Eye (tissue), 1 donor: ENCODE results near the gene STX5.
"Not testable (repeated sequence)": the region's sequence is repeated elsewhere in the genome, so short reads cannot be mapped to it uniquely, and the experiment has no call there.

Experiments used
- DNase-seq: peaks from one replicate; pipeline ENCODE4 v3.0.0-alpha.2; 2015

Gene STX5

DNA sequence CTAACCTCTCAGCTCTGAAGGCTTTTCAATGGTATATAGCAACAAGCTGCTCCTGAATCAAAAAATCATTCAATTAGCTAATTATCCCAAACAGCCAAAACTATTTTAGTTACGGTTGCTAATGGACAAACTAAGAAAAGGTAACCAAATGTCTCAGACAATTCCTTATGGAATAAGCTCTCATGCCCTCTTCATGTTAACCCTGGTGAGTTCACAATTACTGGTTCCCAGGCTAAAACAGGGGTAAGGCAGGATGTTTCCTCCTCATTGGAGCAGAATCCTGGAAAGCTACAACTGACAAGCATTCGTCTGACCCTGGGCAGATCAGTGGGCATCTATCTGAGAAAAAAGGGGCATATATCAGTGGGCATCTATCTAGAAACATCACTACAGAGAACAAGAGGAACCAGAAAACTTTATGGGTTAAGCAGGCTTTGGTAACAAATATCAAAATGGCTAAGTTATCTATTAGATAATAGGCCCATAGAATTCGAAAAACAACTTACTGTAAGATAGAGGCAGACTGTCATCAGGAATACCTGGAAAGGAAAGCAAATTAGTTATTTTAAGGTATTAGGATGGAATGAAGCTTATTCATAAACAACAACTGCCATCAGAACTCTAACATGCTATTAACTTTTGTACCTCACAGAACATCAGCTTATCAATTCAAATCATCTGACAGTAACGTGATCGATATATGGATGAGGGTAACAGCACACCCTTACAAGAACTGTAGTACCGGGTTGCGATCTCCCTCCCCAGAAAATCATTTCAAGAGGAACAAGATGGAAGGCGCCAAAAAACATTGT, 22.4 kb upstream of the STX5 start:
- no peak for DNase-seq

DNA sequence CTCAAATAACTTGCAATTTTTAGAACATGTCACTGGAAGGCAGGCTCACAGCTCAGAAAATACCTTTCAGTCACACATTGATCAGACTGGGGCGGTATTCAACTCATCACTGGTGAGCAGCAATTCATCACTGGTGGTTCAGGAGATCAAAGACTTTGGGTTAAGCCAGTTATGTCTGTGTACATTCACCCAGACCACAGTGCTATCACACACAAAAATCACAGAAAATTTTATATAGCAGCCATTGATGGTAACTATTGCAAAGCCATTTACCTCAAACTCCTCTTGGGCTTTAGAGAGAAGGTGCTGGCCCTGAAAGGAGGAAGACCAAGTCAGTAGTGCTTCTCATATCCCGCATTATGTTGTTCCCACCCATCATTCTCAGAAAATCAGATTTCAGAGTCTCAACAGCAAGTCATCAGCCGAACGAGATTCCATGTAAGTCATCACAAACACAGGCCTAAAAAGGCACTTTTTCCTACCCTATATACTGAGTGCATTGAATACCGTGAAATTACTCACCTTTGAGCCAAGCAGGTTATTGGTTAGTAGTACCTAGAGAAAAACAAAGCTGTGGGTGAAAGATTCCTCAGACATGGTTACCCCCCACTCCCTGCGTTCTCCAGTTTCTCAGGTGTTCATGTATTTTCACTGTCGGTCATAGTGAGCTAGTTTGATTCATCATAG, 21.6 kb upstream of the STX5 start:
- peak; percentile 43 for DNase-seq

DNA sequence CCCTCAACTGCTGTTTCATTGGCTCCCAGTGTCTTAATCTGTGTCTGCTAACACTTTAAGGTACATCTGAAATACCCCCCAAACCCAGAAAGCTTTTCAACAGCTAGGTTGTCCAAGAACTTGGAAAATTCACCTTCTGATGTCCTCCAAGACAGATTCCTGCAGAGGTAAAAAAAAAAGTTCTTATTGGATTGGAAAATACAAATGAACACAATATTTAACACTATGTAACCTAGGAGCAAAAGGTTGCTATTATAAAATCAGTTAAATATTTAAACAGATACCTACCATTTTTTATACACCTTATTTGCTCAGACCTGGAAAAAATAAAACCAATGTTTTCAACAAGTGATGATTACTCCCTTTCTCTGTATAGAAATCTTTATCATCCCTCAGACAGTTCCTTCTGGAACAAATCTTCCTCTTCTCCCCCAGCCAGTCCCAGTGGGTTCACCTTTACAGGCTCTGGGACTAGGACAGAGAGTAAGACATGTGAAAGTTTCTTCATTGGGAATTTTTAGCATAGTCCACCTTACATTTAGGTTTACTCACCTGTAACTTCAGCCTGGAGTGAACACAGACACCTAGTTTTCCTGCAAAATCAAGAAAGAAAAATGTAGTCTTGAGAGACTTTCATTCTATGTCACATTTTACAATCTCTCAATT, 20.8 kb upstream of the STX5 start:
- no peak for DNase-seq

DNA sequence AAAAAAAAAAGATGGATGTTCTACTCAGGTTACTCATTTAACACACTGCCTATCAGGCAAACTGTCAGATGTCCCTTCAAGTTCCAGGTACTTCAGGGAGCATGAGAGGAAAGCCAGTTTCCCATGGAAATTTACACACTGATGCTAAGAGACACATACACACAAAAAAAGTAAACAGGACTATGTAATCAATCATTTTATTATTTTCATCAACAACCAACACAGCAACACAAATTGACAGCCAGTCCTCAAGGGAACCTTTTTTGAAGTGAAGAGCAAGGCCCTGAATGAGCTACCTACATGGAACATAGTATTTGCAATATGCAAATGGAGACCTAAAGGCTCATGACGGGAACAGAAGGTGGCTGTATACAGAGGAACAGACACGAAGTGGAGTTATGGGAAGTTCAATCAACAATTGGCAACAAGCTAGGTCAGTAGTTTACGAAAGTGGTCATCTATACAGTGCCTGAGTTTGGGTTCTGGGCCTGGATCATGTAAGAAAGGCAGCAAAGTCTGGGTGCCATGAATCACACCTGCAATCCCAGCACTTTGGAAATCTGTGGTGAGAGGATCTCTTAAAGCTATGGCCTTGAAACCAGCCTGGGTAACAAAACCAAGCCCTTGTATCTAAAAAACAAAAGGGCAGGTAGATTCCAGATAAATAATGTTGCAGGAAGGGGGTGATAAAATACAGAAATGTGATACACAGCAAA, 20.1 kb upstream of the STX5 start:
- DNase-seq = no peak

DNA sequence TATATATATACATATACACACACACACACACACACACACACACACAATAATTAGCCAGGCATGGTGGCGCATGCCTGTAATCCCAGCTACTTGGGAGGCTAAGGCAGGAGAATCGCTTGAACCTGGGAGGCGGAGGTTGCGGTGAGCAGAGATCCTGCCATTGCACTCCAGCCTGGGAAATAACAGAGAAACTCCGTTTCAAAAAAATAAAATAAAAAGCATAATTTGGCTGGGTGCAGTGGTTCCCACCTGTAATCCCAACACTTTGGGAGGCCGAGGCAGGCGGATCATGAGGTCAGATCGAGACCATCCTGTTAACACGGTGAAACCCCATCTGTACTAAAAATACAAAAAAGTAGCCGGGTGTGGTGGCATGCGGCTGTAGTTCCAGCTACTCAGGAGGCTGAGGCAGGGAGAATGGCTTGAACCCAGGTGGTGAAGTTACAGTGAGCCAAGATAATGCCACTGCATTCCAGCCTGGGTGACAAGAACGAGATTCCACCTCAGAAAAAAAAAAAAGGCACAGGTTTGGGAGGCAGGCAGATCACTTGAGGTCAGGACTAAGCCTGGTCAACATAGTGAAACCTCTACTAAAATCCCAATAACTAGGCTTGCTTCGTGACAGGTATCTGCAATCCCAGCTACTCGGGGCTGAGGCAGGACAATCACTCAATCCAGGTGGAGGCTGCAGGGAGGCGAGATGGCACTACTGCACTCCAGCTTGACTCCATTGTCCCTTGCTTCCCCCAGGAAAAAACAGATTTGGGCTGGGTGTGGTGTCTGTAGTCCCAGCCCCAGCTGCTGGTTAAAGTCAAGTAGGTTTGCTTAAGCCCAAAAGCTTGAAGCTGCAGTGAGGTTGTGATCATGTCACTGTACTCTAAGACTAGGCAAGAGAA, 19.3 kb upstream of the STX5 start:
- no peak for DNase-seq

DNA sequence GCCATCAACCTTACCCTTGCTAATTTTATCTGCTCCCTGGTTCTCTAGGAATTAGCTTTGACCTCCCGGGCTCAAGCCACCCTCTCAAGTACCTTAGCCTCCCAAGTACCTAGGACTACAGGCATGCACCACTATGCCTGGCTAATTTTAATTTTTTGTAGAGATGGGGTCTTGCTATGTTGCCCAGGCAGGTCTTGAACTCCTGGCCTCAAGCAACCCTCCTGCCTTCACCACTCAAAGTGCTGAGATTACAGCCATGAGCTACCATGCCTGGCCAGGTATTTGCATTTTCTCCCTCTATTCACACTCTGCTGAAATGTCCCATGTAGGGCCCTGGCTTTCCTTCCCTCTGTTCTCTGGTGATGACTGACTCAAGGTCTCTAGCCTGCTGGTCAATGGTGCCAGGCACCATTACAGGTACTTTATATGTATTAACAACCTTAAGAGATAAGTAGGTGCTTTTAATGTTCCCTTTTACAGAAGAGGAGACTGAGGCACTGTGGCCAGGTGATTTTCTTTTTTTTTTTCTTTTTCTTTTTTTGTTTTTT, 16.0 kb upstream of the STX5 start:
- no peak for DNase-seq

DNA sequence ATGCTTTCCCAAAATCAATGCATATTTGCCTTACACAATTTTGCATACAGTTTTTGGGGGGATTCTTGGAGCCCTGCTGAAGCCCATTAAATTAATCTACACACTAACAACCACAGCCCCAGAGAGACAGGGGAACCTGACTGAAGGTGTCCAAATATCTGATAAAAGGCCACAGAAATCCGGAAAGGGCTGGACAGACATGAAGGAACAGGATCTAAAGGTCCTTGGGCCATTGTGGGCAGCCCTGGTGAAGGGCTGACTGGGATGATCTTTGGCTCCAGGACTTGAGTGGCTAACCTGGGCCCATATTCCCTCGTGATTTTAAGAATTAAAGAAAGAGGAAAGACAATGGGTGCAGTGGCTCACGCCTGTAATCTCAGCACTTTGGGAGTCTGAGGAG, 14.3 kb upstream of the STX5 start:
- no peak for DNase-seq

DNA sequence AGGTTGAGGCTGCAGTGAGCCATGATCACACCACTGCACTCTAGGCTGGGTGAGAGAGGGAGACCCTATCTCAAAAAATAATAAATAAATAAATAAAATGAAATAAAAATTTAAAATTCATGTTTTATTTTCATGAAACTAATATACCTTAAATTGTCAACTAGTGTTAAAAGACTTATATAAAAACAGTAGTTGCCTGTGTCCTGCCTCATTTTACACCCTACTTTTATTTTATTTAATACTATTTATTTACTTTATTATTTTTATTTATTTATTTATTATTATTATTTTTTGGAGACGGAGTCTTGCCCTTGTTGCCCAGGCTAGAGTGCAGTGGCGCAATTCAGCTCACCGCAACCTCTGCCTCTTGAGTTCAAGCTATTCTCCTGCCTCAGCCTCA, 12.3 kb upstream of the STX5 start:
- DNase-seq = no peak

DNA sequence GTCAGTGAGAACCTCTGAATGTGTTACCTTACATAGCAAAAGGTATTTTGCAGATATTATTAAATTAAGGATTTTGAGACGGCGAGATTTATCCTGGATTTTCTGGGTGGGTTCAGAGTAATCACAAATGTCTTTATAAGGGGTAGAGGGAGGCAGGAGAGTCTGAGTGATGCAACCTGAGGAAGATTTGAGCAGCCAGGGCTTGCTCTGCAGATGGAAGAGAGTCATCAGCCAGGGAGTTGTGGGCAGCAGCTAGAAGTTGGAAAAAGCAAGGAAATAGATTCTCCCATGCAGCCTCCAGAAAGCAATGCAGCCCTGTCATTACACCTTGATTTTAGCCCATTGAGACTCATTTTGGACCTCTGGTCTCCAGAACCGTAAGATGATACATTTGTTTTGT, 11.6 kb upstream of the STX5 start:
- no peak for DNase-seq

DNA sequence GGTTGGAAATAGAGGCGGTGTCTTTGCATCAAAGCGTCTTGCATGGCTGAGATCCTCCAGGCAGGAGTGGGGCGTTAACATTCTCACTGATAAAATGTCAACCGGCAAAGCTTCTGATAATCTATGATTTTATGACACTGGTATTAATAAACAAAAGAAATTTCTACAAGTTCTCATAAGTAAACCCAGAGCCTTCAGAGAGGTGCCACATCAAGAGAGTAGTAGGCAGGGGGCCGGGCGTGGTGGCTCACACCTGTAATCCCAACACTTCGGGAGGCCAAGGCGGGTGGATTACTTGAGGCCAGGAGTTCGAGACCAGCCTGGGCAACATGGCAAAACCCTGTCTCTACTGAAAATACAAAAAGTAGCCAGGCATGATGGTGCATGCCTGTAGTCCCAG, 11.0 kb upstream of the STX5 start:
- not testable (repeated sequence) for DNase-seq

DNA sequence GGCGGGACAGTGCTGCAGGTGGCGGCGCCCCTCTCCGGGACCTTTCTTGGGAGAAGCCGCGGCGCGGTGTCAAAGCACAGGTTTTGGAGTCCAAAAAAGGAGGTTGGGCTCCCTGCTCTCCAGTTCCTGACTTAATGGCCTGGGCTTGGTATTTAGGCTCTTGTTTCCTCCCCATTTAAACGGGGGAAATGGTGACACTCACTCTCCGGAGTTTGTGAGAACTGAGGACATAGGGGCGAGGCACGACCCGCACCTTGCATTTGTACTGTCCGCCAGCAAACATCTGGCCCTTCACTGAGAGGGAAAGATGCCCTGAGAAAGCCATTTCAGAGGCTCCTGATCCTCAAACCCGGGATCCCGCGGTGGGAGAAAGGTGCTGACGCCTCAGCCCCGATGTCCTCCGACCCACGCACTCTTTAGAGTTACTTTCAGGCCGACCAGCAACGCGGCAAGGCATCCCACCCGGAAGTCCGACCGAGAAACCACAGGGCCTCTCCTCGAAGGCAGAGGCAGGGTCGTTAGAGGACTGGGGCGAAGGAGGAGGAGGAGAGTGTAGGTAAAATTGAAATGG, 10.4 kb upstream of the STX5 start:
- DNase-seq = no peak

DNA sequence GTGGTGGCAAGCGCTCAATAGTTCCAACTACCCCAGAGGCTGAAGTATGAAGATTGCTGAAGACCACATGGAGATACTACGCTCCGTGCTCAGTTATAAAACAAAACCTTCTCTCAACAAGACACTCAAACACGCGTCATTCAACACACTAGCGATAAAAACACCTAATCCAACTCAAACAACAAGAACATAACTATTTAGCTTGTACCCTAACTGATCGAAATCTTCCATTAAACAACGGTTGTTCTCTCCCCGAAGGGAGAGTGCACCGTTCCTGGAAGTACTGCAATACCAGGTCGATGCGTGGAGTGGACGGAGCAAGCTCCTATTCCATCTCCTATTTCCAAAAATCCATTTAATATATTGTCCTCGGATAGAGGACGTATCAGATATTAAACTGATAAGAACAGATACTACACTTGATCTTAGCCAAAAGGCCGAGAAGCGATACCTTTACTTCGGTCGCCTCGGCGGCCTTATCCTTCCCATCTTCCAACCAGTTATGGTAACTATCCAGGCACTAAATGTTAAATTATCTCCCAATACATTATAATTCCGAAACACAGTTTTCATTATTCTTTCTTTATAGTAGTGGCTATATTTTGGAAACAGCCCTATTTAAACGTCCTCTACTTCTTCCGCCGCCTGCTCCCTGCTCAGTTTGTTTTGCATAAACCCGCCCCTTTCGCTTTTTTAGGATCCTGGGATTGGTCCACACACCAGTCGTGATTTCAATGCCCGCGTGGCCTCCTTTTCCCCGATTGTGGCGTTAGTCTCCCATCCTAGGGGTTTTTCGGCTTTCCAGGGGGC, 9.7 kb upstream of the STX5 start:
- DNase-seq = peak; percentile 99

DNA sequence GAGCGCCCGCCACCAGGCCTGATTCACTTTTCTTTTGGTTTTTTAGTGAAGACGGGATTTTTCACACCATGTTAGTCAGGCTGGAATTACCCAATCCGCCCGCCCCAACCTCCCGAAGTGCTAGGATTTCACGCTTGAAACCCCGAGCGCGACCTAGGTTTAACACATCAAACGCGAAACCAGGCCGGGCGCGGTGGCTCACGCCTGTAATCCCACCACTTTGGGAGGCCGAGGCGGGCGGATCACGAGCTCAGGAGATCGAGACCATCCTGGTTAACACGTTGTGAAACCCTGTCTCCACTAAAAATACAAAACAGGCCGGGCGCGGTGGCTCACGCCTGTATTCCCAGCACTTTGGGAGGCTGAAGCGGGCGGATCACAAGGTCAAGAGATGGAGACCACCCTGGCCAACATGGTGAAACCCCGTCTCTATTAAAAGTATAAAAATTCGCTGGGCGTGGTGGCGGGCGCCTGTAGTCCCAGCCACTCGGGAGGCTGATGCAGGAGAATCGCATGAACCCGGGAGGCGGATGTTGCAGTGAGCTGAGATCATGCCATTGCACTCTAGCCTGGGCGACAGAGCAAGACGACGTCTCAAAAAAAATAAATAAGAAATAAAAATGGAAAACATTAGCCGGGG, 9.0 kb upstream of the STX5 start:
- peak; percentile 87 for DNase-seq

DNA sequence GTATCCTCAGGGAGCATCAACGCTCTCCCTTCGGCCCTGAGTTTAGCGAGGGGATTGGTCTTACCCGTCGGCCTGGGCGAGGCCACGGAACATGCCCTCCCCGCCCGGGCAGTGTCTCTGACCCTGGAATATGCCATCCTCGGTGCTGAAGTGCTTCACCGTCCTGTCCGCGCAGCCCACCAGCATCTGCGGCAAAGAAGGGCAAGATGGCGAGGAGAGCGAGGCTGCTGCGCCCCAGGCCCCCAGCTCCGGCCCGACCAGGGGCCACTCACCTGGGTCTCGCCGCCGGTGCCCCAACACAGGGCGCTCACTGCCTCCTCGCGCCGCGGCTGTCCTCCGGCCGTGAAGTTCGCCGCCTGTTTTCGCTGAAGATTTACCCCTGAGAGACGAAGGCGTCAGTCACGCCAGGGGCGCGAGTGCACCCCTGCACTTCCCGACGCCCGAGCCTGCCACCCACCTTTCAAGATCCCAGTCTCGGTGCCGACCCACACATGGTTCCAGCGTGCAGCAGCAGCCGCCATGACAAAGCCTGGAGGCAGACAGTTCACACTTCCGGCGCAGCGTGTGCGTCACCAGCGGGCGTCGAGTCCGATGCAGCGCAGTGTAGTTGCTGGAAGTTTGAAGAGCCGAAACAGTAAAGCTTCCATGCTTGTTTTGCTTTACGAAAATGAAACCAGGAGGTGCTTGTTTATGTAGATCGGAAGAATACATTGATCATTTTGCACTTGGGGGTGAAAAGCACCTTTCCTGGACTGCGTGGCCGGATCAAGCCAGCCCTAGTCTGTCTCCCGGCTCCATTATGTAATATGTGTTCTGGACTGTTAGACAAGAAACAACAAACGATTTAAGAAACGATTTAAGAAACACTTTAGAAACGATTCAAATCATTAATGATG, 7.4 kb upstream of the STX5 start, which contains the start of gene WDR74:
Gene WDR74, minus strand, starts transcription at position 541 of the 896 bp plus-strand sequence. Its CDS starts 20 bp downstream, at position 521.
- peak; percentile 98 for DNase-seq

DNA sequence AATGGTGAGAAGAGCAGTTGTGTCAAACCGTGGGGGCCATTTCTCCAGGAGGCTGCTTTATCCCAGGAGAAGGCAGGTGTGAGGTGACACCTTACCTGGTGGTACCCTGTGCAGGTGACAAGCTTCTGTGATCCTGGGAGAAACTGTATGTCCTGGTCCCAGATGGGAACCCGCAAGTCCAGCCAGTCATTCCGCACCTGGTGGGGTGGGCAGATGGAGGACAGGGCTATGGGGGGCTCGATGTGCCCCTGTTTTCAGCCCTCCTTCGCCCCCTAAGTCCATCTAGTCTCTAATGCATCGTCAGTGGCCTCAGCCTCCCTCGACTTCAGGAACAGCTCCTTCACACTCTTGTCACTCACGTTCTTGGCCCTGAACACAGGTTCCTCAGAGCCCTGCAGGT, 3.5 kb upstream of the STX5 start:
- DNase-seq = no peak

DNA sequence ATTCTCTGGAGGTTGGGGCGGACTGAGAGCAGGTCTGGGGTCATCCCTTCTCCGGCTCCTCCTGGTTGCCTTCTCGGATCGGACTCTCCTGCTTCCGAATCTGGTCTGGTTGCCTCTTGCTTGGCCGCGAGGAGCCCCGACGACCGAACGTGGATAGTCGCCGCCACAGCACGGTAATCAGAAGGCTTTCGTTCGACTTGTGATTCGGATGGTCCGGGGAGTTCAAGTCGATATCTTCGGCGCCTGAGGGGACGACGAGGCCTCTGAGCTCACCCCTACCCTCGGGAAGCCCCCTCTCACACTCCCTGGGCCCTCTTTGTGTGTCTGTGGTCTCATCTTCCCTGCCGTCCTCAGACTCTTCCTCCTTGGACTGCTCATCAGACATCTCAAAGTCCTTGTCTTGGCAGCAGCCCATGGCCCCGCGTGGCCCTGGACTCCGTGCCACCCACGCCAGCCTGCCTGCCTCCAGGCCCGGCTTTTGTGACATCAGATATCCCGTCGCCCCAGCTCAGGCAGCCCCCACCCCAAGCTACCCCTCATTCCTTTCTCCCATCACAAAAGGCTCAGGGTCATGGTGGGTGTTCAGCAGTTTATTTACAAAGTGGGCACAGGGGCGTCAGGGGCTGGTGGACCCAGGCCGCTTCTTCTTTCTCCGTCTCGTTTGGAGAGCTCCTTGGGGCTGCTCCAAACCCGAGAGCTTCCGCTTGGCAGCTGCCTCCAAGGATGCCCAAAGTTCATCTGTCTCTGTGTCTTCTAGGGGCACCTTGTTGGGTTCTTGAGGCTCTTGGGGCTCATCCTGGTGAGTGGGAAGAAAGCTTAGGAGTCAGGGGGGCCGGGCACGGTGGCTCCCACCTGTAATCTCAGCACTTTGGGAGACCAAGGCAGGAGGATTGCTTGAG, 734 bp upstream of the STX5 start, which contains the start of gene TEX54:
Gene TEX54, minus strand, starts transcription at position 506 of the 899 bp plus-strand sequence.
- no peak for DNase-seq

DNA sequence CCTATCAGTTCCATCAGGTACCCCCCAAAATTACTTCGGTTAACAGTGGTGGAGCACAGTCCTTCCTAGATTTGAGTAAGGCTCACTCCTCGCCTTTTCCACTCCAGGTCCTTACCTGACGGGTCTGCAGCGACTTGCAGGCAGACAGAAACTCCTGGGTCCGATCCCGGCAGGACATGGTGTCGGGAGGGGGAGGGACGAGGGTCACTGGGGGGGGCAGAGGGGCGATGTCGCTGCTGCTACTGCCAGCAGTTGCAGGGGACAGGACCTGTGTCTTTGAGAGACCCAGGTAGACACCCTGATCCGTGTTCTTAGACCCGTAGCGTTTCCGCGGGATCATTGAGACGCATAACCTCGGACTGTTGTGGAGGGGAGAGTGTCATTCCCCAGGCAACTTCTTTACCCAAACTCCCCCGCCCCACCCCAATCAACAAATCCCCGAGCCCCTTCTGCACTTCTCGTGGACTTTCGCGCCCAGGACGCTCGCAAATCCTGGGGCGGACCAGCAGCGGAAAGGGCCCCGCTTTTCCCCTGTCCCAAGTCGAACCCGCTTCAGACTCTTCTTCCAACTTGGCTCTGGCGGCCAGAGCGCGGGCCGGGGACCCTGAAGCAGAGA, 839 bp downstream of the STX5 start:
- DNase-seq = no peak
